Measurements from ENCODE around the gene DUSP3.

Gene DUSP3

DNA sequence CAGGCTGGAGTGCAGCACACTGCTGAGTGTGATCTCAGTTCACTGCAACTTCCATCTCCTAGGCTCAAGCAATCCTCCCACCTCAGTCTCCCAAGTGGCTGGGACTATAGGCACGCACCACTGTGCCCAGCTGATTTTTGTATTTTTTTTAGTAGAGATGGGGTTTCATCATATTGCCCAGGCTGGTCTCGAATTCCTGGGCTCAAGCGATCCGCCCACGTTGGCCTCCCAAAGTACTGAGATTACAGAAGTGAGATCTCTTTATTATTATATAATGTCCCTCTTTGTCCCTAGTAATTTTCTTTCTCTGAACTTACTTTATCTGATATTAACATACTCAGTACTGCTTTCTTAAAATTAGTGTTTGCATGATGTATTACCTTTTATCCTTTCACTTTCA is 9.8 kb upstream of the DUSP3 start:
- no peak overlapping the region for H3K4me3 ChIP-seq (ENCODE audit: low read length)
- DNase-seq (ENCODE audit: low read depth): no peak
- TF ChIP-seq, protein P1, sequence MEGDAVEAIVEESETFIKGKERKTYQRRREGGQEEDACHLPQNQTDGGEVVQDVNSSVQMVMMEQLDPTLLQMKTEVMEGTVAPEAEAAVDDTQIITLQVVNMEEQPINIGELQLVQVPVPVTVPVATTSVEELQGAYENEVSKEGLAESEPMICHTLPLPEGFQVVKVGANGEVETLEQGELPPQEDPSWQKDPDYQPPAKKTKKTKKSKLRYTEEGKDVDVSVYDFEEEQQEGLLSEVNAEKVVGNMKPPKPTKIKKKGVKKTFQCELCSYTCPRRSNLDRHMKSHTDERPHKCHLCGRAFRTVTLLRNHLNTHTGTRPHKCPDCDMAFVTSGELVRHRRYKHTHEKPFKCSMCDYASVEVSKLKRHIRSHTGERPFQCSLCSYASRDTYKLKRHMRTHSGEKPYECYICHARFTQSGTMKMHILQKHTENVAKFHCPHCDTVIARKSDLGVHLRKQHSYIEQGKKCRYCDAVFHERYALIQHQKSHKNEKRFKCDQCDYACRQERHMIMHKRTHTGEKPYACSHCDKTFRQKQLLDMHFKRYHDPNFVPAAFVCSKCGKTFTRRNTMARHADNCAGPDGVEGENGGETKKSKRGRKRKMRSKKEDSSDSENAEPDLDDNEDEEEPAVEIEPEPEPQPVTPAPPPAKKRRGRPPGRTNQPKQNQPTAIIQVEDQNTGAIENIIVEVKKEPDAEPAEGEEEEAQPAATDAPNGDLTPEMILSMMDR (conservative IDR thresholded peaks at IDR 0.05; ENCODE audit: low read length): no peak

DNA sequence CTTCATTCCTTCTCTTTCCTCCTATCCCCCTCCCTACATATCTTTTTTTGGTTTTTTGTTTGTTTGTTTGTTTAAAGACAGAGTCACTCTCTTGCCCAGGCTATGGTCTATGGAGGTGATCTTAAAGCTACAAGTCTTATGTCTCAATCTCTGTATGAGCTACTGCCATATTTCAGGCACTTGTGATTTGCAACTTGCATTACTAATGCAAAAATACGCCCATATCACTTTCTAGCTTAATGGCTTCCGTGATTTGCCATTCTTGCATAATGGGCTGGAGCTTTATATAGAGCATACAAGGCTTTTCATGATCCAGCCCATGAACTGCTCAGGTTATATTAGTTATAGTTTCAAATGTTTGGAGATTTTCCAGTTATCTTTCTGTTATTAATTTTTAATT is 9.0 kb upstream of the DUSP3 start:
- DNase-seq (ENCODE audit: low read depth): no peak
- H3K4me3 ChIP-seq (ENCODE audit: low read length): no peak overlapping the region
- TF ChIP-seq, protein P1 (conservative IDR thresholded peaks at IDR 0.05; ENCODE audit: low read length): no peak

DNA sequence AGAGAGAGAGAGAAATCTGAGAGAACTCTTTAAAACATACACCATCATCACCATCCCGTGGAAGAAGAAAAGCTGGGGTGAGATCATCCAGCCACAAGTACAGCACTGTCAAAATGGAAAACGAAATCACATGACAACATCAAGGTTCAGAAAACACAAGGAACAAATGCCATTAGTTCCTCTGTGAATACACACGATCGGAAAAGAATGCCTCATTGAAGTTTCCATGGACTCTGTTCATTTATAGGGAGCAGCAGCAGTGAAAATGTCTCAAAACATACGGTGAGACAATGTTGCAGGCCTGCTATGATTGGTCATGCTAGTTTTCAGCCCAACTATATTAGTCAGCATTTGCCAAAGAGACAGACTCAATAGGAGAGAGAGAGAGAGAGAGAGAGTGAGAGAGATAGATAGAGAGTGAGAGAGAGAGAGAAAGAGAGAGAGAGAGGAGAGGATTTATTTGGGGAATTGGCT is 5.9 kb upstream of the DUSP3 start:
- peak; percentile 85 for DNase-seq (ENCODE audit: low read depth)
- no peak overlapping the region for H3K4me3 ChIP-seq (ENCODE audit: low read length)
- TF ChIP-seq, protein P1 (conservative IDR thresholded peaks at IDR 0.05; ENCODE audit: low read length): no peak

GRCh38 chr17:43784068-43784467 is 5.3 kb upstream of the DUSP3 start:
- peak; percentile 86 for DNase-seq (ENCODE audit: low read depth)
- TF ChIP-seq, protein P1 (conservative IDR thresholded peaks at IDR 0.05; ENCODE audit: low read length): no peak
- no peak overlapping the region for H3K4me3 ChIP-seq (ENCODE audit: low read length)

- H3K4me3 ChIP-seq (ENCODE audit: low read length): no peak overlapping the region
- TF ChIP-seq, protein P1 (conservative IDR thresholded peaks at IDR 0.05; ENCODE audit: low read length): no peak
- no peak for DNase-seq (ENCODE audit: low read depth)
Measured at GRCh38 chr17:43782913-43783680, 4.3 kb upstream of the DUSP3 start.

DNA sequence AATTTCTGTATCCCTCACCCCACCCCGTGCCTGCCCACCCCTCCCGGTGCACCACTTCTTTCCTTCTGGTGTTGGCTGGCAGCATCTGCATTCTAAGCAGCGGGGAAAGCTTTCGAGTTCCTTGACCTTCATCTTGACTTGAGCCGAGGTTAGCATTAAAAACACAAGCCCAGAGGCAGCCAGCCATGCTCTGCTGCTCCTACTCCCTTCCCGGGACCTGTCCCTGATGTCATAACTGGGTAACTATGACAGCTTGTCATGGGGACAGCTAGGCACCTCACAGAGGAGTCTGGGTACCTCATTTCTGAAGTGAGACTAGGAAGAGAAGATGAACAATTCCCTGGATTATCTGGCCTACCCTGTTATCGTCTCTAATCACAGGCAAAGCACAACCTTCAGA is 1.4 kb upstream of the DUSP3 start, which contains the start of gene CFAP97D1:
Gene CFAP97D1 (plus strand): TSS at position 301 of the 400 bp plus-strand sequence. CDS start 28 bp downstream, at position 329.
- no peak for DNase-seq (ENCODE audit: low read depth)
- peak within 1 kb of the TSS; percentile 90 for H3K4me3 ChIP-seq (ENCODE audit: low read length)
- TF ChIP-seq, protein P1 (conservative IDR thresholded peaks at IDR 0.05; ENCODE audit: low read length): no peak
